Suppressor macrophage treated with lipopolysaccharide for 1 hour (primary cell): Measurements from ENCODE around the gene PPP1R8.
"Not testable (repeated sequence)": the region's sequence is repeated elsewhere in the genome, so short reads cannot be mapped to it uniquely, and the experiment has no call there.

Source experiments
- DNase-seq, 3 donors: peaks; one replicate each; pipeline ENCODE4 v3.0.0-alpha.2; 2020 to 2022

The PPP1R8 gene

DNA sequence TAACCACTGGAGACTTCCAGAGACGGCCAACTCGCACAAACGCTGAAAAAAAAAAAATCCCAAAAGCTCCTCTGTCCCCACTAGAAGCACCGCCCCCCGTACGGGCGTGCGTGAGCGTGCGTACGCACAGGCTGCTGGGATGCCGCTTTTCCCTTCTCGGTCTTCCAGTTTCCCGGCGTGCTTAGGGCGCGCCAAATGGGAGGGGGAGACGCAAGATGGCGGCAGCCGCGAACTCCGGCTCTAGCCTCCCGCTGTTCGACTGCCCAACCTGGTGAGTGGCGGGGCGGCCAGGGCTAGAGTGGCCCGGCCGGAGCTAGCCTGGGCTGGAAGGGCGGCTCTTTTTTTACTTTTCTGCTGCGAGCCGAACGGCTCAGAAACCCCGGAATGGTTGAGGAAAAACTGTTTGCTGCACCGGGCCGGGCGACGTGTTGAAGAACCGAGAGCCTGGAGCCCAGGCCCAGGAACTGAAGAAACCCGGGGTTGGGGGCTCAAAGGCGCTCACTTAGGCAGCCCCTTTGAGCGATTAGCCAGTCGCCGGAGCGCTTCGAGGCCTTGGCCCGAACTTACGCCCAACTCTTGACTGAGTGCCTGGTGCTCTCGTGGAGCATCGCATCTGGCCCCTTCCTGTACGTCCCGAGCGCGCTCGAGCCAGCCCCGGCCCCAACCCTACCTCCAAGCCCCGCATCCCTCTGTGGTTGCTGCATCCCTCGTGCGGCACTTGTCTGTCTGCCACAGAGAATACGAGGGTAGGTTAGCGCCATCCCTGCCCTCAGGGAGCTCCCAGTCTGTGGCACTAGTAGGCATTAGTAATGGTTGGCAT, at the start of gene PPP1R8:
Gene PPP1R8, plus strand, starts transcription at position 162 of the 820 bp plus-strand sequence. Its CDS starts 54 bp downstream, at position 216.
- peak; percentile 97 to 98 (median 97) for DNase-seq

DNA sequence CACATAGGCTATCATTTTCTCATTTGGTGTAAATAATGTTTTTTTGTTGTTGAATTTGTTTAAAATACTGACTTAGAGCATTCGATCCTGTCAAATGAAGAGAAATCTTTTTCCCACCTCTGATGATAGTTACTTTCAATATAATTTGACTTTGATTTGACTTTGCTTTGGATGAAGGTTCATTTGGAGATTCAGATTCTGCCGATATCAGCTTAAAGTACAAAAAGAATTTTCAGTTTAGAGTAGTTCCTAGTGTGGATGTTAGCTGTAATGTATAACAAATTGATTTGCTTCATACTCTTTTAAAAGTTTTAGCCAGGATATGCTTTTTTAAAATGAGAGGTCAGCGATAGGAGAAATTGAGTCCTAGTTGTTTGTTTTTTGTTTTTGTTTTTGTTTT, 47.6 kb upstream of the PPP1R8 start:
- no peak for DNase-seq

DNA sequence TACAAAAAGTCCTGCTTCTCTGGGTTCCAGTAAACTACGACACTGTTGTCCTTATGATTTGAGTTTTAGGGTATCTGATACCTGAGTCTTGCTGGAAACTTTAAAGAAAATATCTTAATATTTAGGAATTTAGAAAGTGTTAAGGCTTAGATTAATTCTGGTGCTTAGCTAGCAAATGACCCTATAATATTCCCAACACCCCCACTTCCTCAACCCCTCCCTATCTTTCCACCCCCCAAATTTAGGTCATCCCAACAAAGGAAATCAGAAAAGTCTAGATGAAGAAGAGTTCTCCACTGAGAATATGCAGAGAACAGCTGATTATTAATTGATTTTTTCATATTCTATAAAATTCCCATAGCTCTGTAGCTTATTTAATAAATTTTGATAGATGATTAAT, 45.9 kb upstream of the PPP1R8 start:
- DNase-seq = no peak

DNA sequence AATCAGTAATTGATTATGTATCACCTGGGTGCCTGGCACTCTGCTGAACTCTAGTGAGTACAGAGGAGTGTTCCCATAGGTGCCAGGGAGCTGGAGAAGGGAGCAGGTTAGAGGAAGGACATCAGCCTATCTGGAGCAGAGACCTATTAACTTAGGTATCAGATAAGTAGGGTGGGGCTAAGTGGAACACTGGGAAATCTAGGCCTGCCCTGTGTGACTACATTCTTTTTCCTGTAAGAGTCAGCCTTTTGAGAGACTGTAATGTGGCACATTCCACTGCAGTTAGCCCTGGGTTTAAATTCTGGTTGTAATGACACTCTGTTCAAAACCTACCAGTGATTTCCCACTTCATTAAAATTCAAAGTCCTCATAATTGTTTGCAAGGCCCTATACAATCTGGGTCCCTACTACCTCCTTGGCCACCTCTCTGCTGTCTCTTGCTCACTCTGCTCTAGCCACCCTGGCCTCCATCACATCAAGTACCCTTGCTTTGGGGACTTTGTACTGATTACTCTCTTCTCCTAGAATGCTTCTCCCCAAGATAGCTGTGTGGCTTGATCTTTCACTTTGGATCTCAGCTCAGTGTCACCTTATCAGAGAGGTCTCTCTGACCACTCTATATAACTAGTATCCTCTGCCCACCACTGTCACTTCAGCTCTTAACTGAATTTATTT, 44.7 kb upstream of the PPP1R8 start:
- DNase-seq = no peak

DNA sequence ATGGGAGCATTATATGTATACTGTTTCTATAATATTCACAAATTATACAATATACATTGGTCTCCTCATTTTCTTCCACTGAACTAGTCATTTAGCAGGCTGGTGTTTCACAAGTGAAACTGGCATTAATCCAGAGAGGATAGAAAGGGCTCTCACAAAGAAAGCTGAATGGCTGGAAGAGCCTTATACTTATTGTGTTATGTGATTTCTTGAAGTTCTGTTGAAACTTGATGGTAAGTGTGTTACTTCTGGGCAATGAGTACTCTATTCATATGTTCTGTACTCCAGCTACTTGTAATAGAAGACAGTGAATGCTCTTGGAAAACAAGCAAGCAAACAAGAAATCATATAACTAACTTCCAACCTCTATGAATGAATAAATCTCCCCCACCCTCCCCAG, 42.7 kb upstream of the PPP1R8 start:
- DNase-seq = peak; percentile 21 to 47 (median 21)

DNA sequence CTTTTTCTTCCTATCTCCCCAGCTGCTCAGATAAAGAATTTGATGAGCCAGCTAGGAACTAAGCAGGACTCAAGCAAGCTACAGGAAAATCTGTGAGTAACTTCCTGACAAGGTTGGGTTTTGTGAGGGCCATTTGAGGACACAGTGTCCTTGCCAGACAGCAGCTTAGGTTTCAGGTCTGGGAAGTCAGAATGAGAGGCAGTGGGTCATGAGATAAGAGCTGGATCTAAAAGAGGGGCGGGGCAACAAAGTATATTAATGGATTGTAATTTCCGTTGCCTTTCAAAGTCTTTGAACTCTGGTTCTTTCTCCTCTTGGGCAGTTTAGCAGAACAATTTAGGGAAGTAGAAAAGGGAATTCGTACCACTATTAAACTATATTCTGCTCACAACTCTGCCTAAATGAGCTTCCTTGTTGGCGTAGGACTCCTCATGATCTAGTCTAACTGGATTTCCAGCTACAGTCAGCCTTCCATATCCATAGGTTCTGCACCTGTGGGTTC, 41.0 kb upstream of the PPP1R8 start:
- DNase-seq = peak; percentile 48 to 69 (median 64)

DNA sequence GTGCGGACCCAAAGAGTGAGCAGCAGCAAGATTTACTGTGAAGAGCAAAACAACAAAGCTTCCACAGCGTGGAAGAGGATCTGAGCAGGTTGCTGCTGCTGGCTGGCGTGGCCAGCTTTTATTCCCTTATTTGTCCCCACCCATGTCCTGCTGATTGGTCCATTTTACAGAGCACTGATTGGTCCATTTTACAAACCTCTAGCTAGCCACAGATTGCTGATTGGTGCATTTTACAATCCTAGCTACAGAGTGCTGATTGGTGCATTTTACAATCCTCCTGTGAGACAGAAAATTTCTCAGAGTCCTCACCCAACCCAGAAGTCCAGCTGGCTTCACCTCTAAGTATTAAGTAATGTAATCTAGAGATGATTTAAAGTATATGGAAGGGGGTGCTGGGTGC, 40.3 kb upstream of the PPP1R8 start:
- not testable (repeated sequence) for DNase-seq

DNA sequence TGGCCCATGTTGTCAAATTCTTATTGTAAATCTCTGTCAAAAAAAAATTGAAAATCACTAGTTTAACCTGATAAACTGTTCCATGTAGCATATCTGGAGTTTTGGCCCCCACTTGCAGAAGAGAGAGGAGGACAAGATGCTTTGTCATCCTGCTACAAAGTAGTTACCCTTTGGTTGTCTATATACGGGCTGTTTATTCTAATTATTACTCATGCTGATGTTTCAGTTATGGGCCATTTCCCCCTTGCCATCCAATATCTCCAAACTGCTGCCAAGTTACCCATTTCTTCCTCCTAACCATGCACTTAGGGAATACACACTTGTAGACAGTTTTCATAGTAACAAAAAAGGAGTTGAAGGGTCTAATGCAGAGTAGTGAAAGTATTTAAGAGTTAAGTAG, 35.0 kb upstream of the PPP1R8 start:
- no peak for DNase-seq

DNA sequence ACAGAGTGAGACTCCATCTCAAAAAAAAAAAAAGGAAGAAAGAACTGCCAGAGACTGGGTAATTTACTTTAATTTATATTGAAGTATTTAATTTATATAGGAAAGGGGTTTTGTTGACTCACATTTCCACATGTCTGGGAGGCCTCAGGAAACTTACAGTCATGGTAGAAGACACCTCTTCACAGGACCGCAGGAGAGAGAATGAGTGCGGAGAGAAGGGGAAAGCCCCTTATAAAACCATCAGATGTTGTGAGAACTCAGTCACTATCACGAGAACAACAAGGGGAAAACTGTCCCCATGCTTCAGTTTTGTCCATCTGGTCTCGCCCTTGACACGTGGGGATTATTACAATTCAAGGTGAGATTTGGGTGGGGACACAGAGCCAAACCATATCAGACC, 25.8 kb upstream of the PPP1R8 start:
- DNase-seq = no peak

DNA sequence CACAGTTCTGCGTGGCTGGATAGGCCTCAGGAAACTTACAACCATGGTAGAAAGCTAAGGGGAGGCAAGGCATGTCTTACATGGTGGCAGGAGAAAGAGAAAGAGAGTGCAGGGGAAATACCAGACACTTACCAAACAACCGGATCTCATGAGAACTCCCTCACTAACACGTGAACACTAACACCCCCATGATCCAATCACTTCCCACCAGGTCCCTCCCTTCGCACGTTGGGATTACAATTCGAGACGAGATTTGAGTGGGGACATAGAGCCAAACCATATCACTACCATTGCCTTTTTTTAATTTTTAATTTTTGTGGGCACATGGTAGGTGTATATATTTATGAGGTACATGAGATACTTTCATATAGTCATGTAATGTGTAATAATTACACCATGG, 23.8 kb upstream of the PPP1R8 start:
- DNase-seq = no peak

DNA sequence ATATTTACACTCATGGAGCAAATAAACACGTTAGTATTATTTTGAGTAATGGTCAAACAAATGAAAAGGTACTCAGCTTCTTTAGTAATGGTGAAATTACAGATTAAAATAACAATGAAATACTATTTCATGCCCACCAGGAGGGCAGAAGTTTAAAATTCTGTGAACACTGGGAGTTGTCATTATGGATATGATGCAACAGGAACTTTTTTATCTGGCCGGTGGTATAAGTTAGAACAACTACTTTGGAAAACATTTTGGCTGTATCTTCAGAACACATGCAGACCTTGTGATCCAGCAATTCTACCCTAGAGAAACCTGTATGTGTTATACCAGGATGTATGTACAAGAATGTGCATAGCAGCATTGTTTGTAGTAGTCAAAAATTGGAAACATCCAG, 23.2 kb upstream of the PPP1R8 start:
- no peak for DNase-seq

DNA sequence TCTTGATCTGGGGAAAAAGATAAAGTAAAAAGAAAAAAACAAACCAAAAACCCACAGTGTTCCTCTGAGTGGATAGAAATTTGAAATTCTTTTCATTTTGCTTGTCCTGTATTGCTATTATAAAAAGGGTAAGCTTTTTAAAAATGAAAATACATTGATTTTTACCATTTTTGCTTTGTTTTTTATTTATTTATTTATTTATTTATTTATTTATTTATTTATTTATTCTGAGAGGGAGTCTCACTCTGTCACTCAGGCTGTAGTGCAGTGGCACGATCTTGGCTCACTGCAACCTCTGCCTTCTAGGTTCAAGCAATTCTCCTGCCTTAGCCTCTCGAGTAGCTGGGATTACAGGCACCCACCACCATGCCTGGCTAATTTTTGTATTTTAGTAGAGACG, 22.5 kb upstream of the PPP1R8 start:
- DNase-seq = not testable (repeated sequence)

DNA sequence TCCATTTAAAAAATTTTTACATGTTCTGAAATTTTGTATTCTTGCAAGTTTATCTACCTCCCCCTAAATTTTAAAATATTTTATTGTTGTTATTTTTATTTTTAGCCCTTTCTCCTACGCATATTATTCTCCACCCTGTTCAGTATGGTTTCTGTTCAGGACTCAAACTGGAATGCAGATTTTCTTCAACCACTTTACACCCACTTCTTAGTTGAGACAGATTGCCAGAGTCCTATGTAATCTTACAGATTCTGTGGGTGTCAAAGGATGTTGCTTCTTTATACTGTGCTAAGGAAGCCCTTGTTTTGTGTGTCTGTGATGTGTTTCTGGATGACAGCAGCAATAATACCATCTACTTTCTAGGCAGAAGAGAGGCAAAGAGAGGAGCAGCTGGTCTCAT, 20.7 kb upstream of the PPP1R8 start:
- no peak for DNase-seq

DNA sequence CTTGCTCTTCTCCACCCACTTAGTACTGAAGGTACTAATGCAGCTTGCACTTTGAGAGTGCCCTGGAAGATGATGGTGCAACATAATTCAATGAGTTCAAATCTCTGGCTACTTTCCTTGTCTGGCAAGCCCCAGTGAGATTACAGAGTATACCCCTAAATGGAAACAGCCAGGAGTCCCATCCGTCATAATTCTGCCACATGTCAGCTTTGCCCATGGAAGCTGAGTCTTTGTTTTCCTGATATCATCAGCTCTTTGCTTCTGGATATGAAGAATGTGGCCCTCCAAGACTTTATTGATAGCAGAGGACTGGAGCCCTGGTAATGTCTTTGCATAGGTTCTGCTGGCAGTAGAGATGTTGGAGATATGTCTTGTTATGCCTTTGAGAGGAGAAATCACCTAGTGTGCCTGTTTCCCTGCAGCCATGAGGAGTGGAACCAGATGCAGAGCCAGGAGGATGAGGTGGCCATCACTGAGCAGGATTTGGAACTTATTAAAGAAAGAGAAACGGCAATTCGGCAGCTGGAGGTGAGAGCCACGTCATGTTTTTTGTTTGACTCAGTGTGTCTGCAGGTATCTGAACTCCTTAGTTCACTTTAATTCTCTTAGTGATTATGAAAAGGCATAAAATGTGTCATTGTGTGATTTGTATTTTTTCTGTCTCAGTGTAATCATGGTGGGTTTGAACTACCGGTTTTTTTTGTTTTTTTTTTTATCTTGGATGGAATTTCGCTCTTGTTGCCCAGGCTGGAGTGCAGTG, 18.7 kb upstream of the PPP1R8 start:
- DNase-seq = no peak

DNA sequence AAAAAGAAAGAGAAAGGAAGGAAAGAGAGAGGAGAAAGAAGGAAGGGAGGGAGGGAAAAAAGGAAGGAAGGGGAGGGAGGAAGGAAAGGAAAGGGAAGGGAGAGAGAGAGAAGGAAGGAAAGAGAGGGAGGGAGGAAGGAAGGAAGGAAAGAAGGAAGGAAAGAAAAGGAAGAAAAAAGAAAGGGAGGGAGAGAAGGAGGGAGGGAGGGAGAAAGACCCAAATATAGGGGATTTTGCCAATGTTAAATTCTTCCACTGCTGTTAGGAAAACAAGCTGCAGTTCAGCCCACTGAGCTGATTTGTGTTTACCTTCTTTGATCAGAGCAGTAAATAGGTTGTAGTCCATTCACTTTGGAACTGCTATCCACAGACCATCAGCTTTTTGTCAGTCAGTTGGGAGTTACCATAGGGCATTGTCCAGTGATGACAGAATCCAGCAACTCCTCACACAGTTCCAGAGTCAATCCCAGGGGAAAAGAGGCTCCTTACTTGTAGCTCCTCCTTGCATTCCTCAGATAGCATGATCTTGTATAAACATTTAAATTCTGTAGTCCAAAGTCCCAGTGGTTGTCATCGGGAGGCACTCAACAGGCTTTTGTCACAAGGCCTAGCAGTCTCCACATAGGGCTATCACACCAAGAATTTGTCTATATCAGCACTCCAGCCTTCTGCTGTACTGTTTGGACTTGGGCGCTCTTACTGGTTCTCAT, 13.5 kb upstream of the PPP1R8 start:
- no peak for DNase-seq

DNA sequence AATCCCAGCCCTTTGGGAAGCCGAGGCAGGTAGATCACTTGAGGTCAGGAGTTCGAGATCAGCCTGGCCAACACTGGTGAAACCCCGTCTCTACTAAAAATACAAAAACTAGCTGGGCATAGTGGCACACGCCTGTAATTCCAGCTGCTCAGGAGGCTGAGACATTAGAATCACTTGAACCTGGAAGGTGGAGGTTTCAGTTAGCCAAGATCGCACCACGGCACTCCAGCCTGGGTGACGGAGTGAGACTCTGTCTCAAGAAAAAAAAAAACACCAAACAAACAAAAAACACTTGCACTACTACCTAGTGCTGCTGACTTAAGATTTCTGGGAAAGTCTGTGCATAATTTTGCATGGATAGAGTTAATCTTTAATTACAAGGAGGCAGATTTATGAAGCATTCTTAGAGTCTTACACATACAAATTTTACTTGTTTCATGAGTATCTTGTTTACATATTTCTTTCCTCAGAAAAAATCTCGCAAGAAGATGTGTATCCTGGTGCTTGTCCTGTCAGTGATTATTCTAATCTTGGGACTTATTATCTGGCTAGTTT, 8.7 kb upstream of the PPP1R8 start:
- no peak for DNase-seq

DNA sequence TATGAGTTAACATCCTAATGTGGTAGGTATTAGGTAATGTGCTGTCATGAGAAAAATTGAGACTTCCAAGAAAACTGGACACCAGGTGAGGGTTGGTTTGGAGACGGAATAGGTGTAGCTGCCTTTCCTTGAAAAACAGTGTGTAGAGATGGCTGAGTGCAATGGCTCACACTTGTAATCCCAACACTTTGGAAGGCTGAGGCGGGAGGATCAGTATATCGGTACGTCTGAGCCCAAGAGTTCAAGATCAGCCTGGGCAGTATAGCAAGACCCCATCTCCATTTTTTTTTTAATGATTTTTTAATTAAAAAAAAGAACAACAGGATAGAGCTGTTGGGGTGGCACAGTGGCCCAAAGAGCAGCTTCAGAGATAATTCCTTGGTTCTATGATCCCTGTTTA, 6.8 kb upstream of the PPP1R8 start:
- no peak for DNase-seq

DNA sequence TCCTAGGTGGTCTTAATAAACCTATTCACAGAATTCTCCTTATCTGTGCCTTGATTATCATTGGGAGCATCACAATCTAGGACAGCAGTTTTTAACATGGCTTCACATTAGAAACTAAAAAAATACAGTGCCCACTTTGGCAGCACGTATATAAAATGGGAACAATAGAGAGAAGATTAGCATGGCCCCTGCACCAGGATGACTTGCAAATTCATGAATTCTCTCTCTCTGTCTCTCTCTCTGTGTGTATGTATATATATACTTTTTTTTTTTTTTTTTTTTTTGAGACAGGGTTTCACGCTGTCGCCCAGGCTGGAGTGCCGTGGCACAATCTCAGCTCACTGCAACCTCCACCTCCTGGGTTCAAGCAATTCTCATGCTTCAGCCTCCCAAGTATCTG, 6.2 kb upstream of the PPP1R8 start:
- no peak for DNase-seq

DNA sequence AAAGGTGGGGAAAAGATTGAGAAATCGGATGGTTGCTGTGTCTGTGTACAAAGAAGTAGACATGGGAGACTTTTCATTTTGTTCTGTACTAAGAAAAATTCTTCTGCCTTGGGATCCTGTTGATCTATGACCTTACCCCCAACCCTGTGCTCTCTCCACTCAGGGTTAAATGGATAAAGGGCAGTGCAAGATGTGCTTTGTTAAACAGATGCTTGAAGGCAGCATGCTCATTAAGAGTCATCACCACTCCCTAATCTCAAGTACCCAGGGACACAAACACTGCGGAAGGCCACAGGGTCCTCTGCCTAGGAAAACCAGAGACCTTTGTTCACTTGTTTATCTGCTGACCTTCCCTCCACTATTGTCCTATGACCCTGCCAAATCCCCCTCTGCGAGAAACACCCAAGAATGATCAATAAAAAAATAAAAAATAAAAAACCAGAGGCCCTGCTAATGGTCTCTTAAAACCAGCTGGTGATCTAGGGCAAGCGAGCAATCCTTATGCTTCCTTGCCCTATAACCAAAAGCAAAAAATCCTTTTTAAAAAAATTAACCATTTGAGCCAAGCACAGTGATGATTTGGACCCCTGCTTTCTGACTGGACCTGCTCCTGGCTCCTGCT, 1.1 kb upstream of the PPP1R8 start:
- DNase-seq = not testable (repeated sequence)

DNA sequence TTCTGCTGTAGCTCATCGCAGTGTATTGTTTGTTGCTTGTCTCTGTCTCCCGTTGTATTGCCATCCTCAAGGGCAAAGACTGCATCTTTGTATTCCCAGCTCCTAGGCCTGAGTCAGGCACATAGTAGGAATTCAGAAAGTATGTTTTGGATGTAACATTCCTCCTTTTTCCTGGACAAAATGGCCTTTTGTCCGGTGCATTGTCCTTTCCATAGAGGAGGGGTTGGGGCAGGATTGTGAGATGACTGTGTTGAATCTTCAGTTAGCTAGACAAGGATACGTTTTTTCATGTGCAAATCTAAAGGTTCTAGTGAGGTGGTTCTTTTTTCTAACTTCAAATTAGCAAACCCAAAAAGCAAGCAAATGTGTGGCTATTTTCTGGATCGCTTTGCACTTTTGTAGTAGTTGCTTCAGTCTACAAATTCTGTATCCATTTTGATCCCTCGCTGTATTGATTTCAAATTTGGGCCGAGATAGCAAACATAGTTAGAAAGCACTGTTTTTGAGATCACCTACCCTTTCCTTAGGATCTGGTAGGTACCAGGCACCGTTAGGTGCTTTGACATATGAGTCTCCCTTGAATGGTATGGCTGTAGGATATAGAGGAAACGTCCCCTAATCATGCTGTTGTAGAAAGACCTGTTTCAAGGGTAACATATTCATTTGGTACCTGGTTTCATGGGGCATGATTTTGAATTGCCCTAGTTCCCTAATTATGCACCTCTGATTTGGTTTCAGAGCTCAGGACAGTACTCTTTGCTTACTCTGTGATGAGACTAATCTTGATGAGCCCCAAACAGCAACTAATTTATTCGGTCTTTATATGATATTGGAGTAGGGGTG, 1.2 kb downstream of the PPP1R8 start:
- DNase-seq = no peak

DNA sequence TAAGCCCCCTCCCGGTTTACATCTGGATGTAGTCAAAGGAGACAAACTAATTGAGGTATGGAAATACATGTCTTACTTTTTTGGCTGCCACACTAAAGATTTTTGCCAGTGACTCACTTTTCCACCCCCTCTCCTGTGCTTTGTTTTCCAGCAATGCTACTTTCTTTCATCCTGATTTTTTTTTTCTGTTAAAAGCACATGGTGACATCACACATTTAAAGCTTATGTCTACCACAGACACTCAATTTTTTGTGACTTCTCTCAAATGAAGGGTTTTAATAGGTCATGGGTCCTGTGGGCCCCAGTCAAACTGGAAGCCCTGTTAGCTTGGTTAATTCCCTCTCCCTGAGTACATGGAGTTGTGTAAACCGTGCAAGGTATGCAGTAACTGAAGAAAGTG, 2.2 kb downstream of the PPP1R8 start:
- no peak for DNase-seq
